Measurements from ENCODE around the gene TTC3. TPM values are rescaled to one million over a fixed set of nuclear protein-coding genes. Genes with fewer than 3 reads are reported as not detected.

Gene TTC3
- total and polyA plus RNA-seq, 9 of the 15 experiments (the other 6 are each of a cell fraction or from before 2014, with no cell fraction given), result 17.5 to 92.0 (median 59.5) TPM

DNA sequence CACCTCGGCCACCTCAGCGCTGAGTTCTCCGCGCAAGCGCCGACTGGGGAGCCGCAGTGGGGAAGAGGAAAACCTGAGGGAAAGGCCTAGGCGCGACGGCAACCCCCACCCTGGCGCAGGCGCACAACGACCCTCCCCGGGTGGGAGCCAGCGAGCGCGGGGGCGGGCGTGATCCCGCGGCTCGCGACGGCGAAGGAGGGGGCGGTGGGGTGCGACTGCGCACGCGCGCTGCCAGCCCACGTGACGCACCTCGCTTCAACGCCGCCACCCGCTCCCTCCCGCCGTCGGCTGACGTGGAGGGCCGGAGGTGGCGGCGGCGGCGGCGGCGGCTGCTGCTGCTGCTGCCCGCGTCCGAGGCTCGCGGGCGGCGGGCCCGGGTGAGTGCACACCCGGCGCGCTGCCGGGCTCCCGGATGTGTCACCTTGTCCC lies at the start of gene TTC3, which contains the start of gene PIGP (continued):
- TF ChIP-seq, protein P1, sequence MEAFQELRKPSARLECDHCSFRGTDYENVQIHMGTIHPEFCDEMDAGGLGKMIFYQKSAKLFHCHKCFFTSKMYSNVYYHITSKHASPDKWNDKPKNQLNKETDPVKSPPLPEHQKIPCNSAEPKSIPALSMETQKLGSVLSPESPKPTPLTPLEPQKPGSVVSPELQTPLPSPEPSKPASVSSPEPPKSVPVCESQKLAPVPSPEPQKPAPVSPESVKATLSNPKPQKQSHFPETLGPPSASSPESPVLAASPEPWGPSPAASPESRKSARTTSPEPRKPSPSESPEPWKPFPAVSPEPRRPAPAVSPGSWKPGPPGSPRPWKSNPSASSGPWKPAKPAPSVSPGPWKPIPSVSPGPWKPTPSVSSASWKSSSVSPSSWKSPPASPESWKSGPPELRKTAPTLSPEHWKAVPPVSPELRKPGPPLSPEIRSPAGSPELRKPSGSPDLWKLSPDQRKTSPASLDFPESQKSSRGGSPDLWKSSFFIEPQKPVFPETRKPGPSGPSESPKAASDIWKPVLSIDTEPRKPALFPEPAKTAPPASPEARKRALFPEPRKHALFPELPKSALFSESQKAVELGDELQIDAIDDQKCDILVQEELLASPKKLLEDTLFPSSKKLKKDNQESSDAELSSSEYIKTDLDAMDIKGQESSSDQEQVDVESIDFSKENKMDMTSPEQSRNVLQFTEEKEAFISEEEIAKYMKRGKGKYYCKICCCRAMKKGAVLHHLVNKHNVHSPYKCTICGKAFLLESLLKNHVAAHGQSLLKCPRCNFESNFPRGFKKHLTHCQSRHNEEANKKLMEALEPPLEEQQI (IDR thresholded peaks at IDR 0.05), result no peak
- TF ChIP-seq U2AF1 (optimal IDR thresholded peaks at IDR 0.05; ENCODE audit: low read depth, low read length) (no peak), ZNF785 (CRISPR knock-in tag; IDR thresholded peaks at IDR 0.05) (no peak), SMARCC2 (IDR thresholded peaks at IDR 0.05; ENCODE audit: low read depth) (no peak)
- TF ChIP-seq, protein P2, sequence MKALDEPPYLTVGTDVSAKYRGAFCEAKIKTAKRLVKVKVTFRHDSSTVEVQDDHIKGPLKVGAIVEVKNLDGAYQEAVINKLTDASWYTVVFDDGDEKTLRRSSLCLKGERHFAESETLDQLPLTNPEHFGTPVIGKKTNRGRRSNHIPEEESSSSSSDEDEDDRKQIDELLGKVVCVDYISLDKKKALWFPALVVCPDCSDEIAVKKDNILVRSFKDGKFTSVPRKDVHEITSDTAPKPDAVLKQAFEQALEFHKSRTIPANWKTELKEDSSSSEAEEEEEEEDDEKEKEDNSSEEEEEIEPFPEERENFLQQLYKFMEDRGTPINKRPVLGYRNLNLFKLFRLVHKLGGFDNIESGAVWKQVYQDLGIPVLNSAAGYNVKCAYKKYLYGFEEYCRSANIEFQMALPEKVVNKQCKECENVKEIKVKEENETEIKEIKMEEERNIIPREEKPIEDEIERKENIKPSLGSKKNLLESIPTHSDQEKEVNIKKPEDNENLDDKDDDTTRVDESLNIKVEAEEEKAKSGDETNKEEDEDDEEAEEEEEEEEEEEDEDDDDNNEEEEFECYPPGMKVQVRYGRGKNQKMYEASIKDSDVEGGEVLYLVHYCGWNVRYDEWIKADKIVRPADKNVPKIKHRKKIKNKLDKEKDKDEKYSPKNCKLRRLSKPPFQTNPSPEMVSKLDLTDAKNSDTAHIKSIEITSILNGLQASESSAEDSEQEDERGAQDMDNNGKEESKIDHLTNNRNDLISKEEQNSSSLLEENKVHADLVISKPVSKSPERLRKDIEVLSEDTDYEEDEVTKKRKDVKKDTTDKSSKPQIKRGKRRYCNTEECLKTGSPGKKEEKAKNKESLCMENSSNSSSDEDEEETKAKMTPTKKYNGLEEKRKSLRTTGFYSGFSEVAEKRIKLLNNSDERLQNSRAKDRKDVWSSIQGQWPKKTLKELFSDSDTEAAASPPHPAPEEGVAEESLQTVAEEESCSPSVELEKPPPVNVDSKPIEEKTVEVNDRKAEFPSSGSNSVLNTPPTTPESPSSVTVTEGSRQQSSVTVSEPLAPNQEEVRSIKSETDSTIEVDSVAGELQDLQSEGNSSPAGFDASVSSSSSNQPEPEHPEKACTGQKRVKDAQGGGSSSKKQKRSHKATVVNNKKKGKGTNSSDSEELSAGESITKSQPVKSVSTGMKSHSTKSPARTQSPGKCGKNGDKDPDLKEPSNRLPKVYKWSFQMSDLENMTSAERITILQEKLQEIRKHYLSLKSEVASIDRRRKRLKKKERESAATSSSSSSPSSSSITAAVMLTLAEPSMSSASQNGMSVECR (CRISPR knock-in tag; IDR thresholded peaks at IDR 0.05), result no peak
- TF ChIP-seq, protein P3, sequence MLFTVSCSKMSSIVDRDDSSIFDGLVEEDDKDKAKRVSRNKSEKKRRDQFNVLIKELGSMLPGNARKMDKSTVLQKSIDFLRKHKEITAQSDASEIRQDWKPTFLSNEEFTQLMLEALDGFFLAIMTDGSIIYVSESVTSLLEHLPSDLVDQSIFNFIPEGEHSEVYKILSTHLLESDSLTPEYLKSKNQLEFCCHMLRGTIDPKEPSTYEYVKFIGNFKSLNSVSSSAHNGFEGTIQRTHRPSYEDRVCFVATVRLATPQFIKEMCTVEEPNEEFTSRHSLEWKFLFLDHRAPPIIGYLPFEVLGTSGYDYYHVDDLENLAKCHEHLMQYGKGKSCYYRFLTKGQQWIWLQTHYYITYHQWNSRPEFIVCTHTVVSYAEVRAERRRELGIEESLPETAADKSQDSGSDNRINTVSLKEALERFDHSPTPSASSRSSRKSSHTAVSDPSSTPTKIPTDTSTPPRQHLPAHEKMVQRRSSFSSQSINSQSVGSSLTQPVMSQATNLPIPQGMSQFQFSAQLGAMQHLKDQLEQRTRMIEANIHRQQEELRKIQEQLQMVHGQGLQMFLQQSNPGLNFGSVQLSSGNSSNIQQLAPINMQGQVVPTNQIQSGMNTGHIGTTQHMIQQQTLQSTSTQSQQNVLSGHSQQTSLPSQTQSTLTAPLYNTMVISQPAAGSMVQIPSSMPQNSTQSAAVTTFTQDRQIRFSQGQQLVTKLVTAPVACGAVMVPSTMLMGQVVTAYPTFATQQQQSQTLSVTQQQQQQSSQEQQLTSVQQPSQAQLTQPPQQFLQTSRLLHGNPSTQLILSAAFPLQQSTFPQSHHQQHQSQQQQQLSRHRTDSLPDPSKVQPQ (CRISPR knock-in tag; IDR thresholded peaks at IDR 0.05; ENCODE audit: borderline replicate concordance), result no peak
- TF ChIP-seq, protein P4, sequence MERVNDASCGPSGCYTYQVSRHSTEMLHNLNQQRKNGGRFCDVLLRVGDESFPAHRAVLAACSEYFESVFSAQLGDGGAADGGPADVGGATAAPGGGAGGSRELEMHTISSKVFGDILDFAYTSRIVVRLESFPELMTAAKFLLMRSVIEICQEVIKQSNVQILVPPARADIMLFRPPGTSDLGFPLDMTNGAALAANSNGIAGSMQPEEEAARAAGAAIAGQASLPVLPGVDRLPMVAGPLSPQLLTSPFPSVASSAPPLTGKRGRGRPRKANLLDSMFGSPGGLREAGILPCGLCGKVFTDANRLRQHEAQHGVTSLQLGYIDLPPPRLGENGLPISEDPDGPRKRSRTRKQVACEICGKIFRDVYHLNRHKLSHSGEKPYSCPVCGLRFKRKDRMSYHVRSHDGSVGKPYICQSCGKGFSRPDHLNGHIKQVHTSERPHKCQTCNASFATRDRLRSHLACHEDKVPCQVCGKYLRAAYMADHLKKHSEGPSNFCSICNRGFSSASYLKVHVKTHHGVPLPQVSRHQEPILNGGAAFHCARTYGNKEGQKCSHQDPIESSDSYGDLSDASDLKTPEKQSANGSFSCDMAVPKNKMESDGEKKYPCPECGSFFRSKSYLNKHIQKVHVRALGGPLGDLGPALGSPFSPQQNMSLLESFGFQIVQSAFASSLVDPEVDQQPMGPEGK (CRISPR knock-in tag; IDR thresholded peaks at IDR 0.05; ENCODE audit: borderline replicate concordance), result no peak
- TF ChIP-seq, protein P5, sequence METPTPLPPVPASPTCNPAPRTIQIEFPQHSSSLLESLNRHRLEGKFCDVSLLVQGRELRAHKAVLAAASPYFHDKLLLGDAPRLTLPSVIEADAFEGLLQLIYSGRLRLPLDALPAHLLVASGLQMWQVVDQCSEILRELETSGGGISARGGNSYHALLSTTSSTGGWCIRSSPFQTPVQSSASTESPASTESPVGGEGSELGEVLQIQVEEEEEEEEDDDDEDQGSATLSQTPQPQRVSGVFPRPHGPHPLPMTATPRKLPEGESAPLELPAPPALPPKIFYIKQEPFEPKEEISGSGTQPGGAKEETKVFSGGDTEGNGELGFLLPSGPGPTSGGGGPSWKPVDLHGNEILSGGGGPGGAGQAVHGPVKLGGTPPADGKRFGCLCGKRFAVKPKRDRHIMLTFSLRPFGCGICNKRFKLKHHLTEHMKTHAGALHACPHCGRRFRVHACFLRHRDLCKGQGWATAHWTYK (CRISPR knock-in tag; IDR thresholded peaks at IDR 0.05), result no peak
- TF ChIP-seq, protein P6, sequence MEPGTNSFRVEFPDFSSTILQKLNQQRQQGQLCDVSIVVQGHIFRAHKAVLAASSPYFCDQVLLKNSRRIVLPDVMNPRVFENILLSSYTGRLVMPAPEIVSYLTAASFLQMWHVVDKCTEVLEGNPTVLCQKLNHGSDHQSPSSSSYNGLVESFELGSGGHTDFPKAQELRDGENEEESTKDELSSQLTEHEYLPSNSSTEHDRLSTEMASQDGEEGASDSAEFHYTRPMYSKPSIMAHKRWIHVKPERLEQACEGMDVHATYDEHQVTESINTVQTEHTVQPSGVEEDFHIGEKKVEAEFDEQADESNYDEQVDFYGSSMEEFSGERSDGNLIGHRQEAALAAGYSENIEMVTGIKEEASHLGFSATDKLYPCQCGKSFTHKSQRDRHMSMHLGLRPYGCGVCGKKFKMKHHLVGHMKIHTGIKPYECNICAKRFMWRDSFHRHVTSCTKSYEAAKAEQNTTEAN (CRISPR knock-in tag; IDR thresholded peaks at IDR 0.05), result no peak
- TF ChIP-seq, protein P7, sequence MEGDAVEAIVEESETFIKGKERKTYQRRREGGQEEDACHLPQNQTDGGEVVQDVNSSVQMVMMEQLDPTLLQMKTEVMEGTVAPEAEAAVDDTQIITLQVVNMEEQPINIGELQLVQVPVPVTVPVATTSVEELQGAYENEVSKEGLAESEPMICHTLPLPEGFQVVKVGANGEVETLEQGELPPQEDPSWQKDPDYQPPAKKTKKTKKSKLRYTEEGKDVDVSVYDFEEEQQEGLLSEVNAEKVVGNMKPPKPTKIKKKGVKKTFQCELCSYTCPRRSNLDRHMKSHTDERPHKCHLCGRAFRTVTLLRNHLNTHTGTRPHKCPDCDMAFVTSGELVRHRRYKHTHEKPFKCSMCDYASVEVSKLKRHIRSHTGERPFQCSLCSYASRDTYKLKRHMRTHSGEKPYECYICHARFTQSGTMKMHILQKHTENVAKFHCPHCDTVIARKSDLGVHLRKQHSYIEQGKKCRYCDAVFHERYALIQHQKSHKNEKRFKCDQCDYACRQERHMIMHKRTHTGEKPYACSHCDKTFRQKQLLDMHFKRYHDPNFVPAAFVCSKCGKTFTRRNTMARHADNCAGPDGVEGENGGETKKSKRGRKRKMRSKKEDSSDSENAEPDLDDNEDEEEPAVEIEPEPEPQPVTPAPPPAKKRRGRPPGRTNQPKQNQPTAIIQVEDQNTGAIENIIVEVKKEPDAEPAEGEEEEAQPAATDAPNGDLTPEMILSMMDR (IDR thresholded peaks at IDR 0.05 in 2 of 3, conservative IDR thresholded peaks at IDR 0.05 in 1 of 3; ENCODE audit: insufficient read depth in 2 of 3, low read depth in 1 of 3, low read length in 3 of 3), result no peak
